Endothelial cell of umbilical vein (primary cell): ENCODE data around the gene HRK. TPM values are rescaled to one million over a fixed set of nuclear protein-coding genes. Genes with fewer than 3 reads are reported as not detected.

Source experiments
- BruUV-seq: library from RNA; stranded (reverse); fragments of 400-500 nt; replicated peaks from 2 replicates; lab custom pipeline; 2021; lab: Mats Ljungman, UMichigan
- CTCF ChIA-PET: fragments of 300-600, 350-600 bp; sonication (Branson Sonifier 250); formaldehyde crosslinking; loops from one replicate; lab custom pipeline; 2021; ENCODE audit warnings: antibody characterized with exemption, inconsistent platforms; lab: Charles Lee
- POLR2A ChIA-PET: fragments of 300-600, 350-600 bp; sonication (Branson Sonifier 250); formaldehyde crosslinking; loops from one replicate; lab custom pipeline; 2021; ENCODE audit warnings: antibody characterized with exemption, inconsistent platforms; lab: Charles Lee
- DNase-seq: peaks from one replicate; pipeline ENCODE4 v3.0.0-alpha.2; 2011; ENCODE audit warnings: low read depth, low spot score
- FAIRE-seq: peaks from 2 replicates; lab custom pipeline; 2011; peaks lifted over from hg19 to GRCh38; lab: Jason Lieb, UNC
- H2AFZ ChIP-seq: 2 replicates; pipeline ENCODE4 v1.6.0; 2012; ENCODE audit warnings: low read depth, low read length, control low read depth, inconsistent platforms
- H3K27ac ChIP-seq: 2 replicates; pipeline ENCODE4 v1.5.1; 2011; ENCODE audit warnings: low read depth, mild to moderate bottlenecking, control low read depth, low read length, moderate library complexity; ENCODE audit not compliant: insufficient read depth
- H3K27me3 ChIP-seq, 2 experiments: 2 replicates each; pipeline versions ENCODE4 v1.6.0 to v1.6.1; 2011; ENCODE audit warnings: low read length in 2 of 2, mixed read lengths in 1 of 2; ENCODE audit not compliant: control insufficient read depth in 2 of 2, insufficient read depth in 2 of 2
- H3K36me3 ChIP-seq, 2 experiments: 2 replicates in 1 of 2; 3 replicates in 1 of 2; pipeline ENCODE4 v1.5.1; 2011; ENCODE audit warnings: low read length in 2 of 2, mild to moderate bottlenecking in 1 of 2, moderate library complexity in 1 of 2; ENCODE audit not compliant: control insufficient read depth in 2 of 2, insufficient read depth in 2 of 2; ENCODE audit errors: extremely low read depth in 1 of 2
- H3K4me1 ChIP-seq: 3 replicates; pipeline ENCODE4 v1.5.1; 2011; ENCODE audit warnings: mild to moderate bottlenecking, low read length; ENCODE audit not compliant: control insufficient read depth, insufficient read depth; ENCODE audit errors: extremely low read depth
- H3K4me2 ChIP-seq: 2 replicates; pipeline ENCODE4 v1.6.1; 2011; ENCODE audit warnings: low read length, control low read depth, mixed read lengths; ENCODE audit not compliant: insufficient read depth
- H3K4me3 ChIP-seq, 3 experiments: fragments of 200-600 bp in 1 of 3; sonication (generic), shearing (Covaris generic) in 1 of 3; replicated peaks in 1 of 3; 2 replicates each; pipeline ENCODE4 v1.5.1; 2011 to 2016; ENCODE audit warnings: control low read depth in 3 of 3, low read length in 3 of 3, mild to moderate bottlenecking in 2 of 3, inconsistent platforms in 1 of 3, low read depth in 1 of 3, moderate library complexity in 1 of 3; ENCODE audit not compliant: insufficient read depth in 1 of 3
- H3K79me2 ChIP-seq: 2 replicates; pipeline ENCODE4 v1.6.0; 2012; ENCODE audit warnings: low read length, inconsistent platforms; ENCODE audit not compliant: control insufficient read depth, insufficient read depth
- H3K9ac ChIP-seq: replicated peaks from 2 replicates; pipeline ENCODE3; 2011; ENCODE audit warnings: low read length, control low read depth; ENCODE audit not compliant: insufficient read depth; ENCODE audit errors: extremely low read depth
- H3K9me1 ChIP-seq: replicated peaks from 3 replicates; pipeline ENCODE4 v1.6.0; 2011; ENCODE audit warnings: mild to moderate bottlenecking, low read length; ENCODE audit not compliant: control insufficient read depth, insufficient read depth; ENCODE audit errors: extremely low read depth
- H3K9me3 ChIP-seq: replicated peaks from 2 replicates; pipeline ENCODE4 v1.5.1; 2012; ENCODE audit warnings: low read length, inconsistent platforms; ENCODE audit not compliant: control insufficient read depth, insufficient read depth
- H4K20me1 ChIP-seq: replicated peaks from 2 replicates; pipeline ENCODE3; 2011; ENCODE audit warnings: mild to moderate bottlenecking, low read length; ENCODE audit not compliant: control insufficient read depth, insufficient read depth; ENCODE audit errors: extremely low read depth
- EZH2 ChIP-seq: IDR thresholded peaks from 2 replicates; pipeline ENCODE4 v1.6.1; 2012; ENCODE audit warnings: borderline replicate concordance, low read depth, mild to moderate bottlenecking, moderate library complexity, low read length, inconsistent platforms; ENCODE audit not compliant: severe bottlenecking
- FOS ChIP-seq: IDR thresholded peaks from 2 replicates; pipeline ENCODE4 v1.6.1; 2011; ENCODE audit warnings: mild to moderate bottlenecking, low read length, moderate library complexity, borderline replicate concordance; ENCODE audit not compliant: insufficient read depth
- GATA2 ChIP-seq: IDR thresholded peaks from 2 replicates; pipeline ENCODE4 v1.7.0; 2011; ENCODE audit warnings: low read depth, mild to moderate bottlenecking, moderate library complexity, mixed read lengths, low read length; ENCODE audit not compliant: insufficient read length, insufficient read depth
- JUN ChIP-seq: IDR thresholded peaks from 2 replicates; pipeline ENCODE4 v1.6.1; 2011; ENCODE audit warnings: borderline replicate concordance, low read depth; ENCODE audit not compliant: insufficient read length, insufficient read depth
- MAX ChIP-seq: IDR thresholded peaks from 2 replicates; pipeline ENCODE4 v1.6.1; 2011; ENCODE audit not compliant: insufficient read depth, insufficient read length
- MYC ChIP-seq: IDR thresholded peaks from one replicate; pipeline ENCODE4 v1.6.1; 2011; ENCODE audit warnings: mild to moderate bottlenecking, low read depth, low read length
- POLR2A ChIP-seq: IDR thresholded peaks from 2 replicates; pipeline ENCODE4 v1.6.1; 2012; ENCODE audit warnings: low read depth, mild to moderate bottlenecking, control low read depth, low read length
- POLR2AphosphoS5 ChIP-seq: IDR thresholded peaks from 2 replicates; pipeline ENCODE4 v1.6.1; 2012; ENCODE audit warnings: low read depth, mild to moderate bottlenecking, control low read depth, low read length, moderate library complexity; ENCODE audit not compliant: insufficient read depth
- dilution Hi-C: fragments of 300-500 bp; cut with MboI; formaldehyde crosslinking; loops from one replicate; pipeline ENCODE4 v1.15.0; 2019; ENCODE audit warnings: low sequenced_read_pairs; ENCODE audit not compliant: extremely low pct_ligation_motif_present
- intact Hi-C: fragments of 100-400 bp; cut with micrococcal nuclease; formaldehyde crosslinking; loops from one replicate; pipeline ENCODE4 v1.10.0; 2022
- polyA plus RNA-seq, 4 experiments: library from polyadenylated mRNA; depleted of rRNA in 3 of 4; stranded (reverse) in 3 of 4; unstranded in 1 of 4; fragments of >200 nt; gene quantifications; 2 replicates each; pipeline versions ENCODE4 v1.2.1 to v1.2.3, GENCODE V29; 2011 to 2012; ENCODE audit warnings: missing spikeins in 1 of 4
- total RNA-seq: library from RNA; stranded (reverse); gene quantifications from 2 replicates; pipeline ENCODE4 v1.2.3, GENCODE V29; 2021
- TF ChIP-seq, protein P1 (sequence below), 2 donors: IDR thresholded peaks; 1 replicate in 1 of 2; 2 replicates in 1 of 2; pipeline ENCODE4 v1.5.1; 2011; ENCODE audit warnings: low read length in 2 of 2, mild to moderate bottlenecking in 2 of 2, moderate library complexity in 2 of 2, control low read depth in 1 of 2, inconsistent platforms in 1 of 2, low read depth in 1 of 2; ENCODE audit not compliant: insufficient read depth in 1 of 2; ENCODE audit errors: extremely low read depth in 1 of 2

The HRK gene
- total and polyA plus RNA-seq, 2 donors (not counting 3 experiments of a cell fraction or from before 2014, with no cell fraction given) = not detected

GRCh38 chr12:116863275-116863767 lies 17.9 kb downstream of the HRK start:
- DNase-seq (peak; percentile 13), FAIRE-seq (no peak)
- BruUV-seq = no TSS peak
- dilution Hi-C loops (no loop called here), intact Hi-C loops (loop anchor here (1.0 kb wide), 1 partner anchor 160 kb away; no protein-coding TSS in a partner anchor)
- no peaks in the 10 kb centered on the region for H3K36me3 ChIP-seq
- no peak overlapping the region for H3K9ac ChIP-seq
- no peak overlapping the region for H3K4me3 ChIP-seq
- no peaks in the 10 kb centered on the region for H3K79me2 ChIP-seq
- peaks cover 0 to 3% of the 10 kb centered on the region in 2 experiments for H3K27me3 ChIP-seq
- no peak overlapping the region for H3K27ac ChIP-seq
- H3K4me2 ChIP-seq = no peak overlapping the region
- ChIA-PET CTCF (interaction anchor here (0.7 to 2.0 kb wide), 12 partner anchors 8 to 238 kb away, joined by 3 to 11 read pairs (median 4); no protein-coding TSS in a partner anchor), POLR2A (interaction anchor here (0.7 kb wide), 1 partner anchor 49 kb away, joined by 5 read pairs; no protein-coding TSS in a partner anchor)
- no peak overlapping the region for H2AFZ ChIP-seq
- TF ChIP-seq FOS = no peak
- TF ChIP-seq, protein P1, sequence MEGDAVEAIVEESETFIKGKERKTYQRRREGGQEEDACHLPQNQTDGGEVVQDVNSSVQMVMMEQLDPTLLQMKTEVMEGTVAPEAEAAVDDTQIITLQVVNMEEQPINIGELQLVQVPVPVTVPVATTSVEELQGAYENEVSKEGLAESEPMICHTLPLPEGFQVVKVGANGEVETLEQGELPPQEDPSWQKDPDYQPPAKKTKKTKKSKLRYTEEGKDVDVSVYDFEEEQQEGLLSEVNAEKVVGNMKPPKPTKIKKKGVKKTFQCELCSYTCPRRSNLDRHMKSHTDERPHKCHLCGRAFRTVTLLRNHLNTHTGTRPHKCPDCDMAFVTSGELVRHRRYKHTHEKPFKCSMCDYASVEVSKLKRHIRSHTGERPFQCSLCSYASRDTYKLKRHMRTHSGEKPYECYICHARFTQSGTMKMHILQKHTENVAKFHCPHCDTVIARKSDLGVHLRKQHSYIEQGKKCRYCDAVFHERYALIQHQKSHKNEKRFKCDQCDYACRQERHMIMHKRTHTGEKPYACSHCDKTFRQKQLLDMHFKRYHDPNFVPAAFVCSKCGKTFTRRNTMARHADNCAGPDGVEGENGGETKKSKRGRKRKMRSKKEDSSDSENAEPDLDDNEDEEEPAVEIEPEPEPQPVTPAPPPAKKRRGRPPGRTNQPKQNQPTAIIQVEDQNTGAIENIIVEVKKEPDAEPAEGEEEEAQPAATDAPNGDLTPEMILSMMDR (IDR thresholded peaks at IDR 0.05; ENCODE audit: extremely low read depth in 1 of 2, insufficient read depth in 1 of 2, low read depth in 1 of 2, low read length in 2 of 2) = peak; percentile 49 to 76
- no peaks in the 10 kb centered on the region for H3K4me1 ChIP-seq
- H3K9me3 ChIP-seq = no peaks in the 10 kb centered on the region
- no peaks in the 10 kb centered on the region for H4K20me1 ChIP-seq
- no peaks in the 10 kb centered on the region for H3K9me1 ChIP-seq

DNA sequence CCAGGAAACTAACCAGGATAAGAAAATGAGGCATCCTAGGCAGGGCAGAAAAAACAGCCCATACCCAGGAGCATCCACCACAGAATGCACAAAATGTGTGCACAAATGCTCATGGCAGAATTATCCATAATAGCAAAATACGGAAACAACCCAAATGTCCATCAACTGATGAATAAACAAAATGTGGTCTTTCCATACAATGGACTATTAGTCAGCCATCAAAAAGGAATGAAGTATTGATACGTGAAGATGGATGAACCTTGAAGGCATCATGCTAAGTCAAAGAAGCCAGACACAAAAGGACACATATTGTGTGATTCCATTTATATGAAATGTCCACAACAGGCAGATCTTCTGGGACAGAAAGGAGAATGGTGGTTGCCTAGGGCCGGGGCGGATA lies 19.1 kb downstream of the HRK start:
- H3K4me2 ChIP-seq = no peak overlapping the region
- H3K27me3 ChIP-seq = peaks cover 0 to 3% of the 10 kb centered on the region in 2 experiments
- H2AFZ ChIP-seq = no peak overlapping the region
- TF ChIP-seq POLR2A = no peak
- TF ChIP-seq, protein P1 (IDR thresholded peaks at IDR 0.05; ENCODE audit: extremely low read depth in 1 of 2, insufficient read depth in 1 of 2, low read depth in 1 of 2, low read length in 2 of 2) = no peak
- TF ChIP-seq MAX = no peak
- TF ChIP-seq EZH2 = no peak
- TF ChIP-seq FOS = no peak
- TF ChIP-seq GATA2 = no peak
- no peak for TF ChIP-seq JUN
- no peak for TF ChIP-seq POLR2AphosphoS5
- no peak for TF ChIP-seq MYC
- no TSS peak for BruUV-seq
- no peak overlapping the region for H3K4me3 ChIP-seq
- no peak for DNase-seq
- no peaks in the 10 kb centered on the region for H4K20me1 ChIP-seq
- H3K36me3 ChIP-seq = no peaks in the 10 kb centered on the region
- dilution Hi-C loops (no loop called here), intact Hi-C loops (no loop called here)
- H3K9ac ChIP-seq = no peak overlapping the region
- no peaks in the 10 kb centered on the region for H3K9me3 ChIP-seq
- no peaks in the 10 kb centered on the region for H3K9me1 ChIP-seq
- CTCF ChIA-PET = interaction anchor here (1.8 kb wide), 1 partner anchor 21 kb away, joined by 7 read pairs; no protein-coding TSS in a partner anchor
- FAIRE-seq = no peak
- POLR2A ChIA-PET = no interaction called here
- H3K4me1 ChIP-seq = no peaks in the 10 kb centered on the region
- no peaks in the 10 kb centered on the region for H3K79me2 ChIP-seq
- H3K27ac ChIP-seq = no peak overlapping the region
